Endothelial cell of umbilical vein (primary cell): ENCODE results near the gene KBTBD13.

Experiments
- GATA2 ChIP-seq: IDR thresholded peaks from 2 replicates; pipeline ENCODE4 v1.7.0; 2011; ENCODE audit warnings: low read depth, mild to moderate bottlenecking, moderate library complexity, mixed read lengths, low read length; ENCODE audit not compliant: insufficient read length, insufficient read depth
- POLR2A ChIP-seq: IDR thresholded peaks from 2 replicates; pipeline ENCODE4 v1.6.1; 2012; ENCODE audit warnings: low read depth, mild to moderate bottlenecking, control low read depth, low read length
- POLR2AphosphoS5 ChIP-seq: IDR thresholded peaks from 2 replicates; pipeline ENCODE4 v1.6.1; 2012; ENCODE audit warnings: low read depth, mild to moderate bottlenecking, control low read depth, low read length, moderate library complexity; ENCODE audit not compliant: insufficient read depth
- TF ChIP-seq, protein P1 (sequence below), 2 donors: IDR thresholded peaks; 1 replicate in 1 of 2; 2 replicates in 1 of 2; pipeline ENCODE4 v1.5.1; 2011; ENCODE audit warnings: low read length in 2 of 2, mild to moderate bottlenecking in 2 of 2, moderate library complexity in 2 of 2, control low read depth in 1 of 2, inconsistent platforms in 1 of 2, low read depth in 1 of 2; ENCODE audit not compliant: insufficient read depth in 1 of 2; ENCODE audit errors: extremely low read depth in 1 of 2

DNA sequence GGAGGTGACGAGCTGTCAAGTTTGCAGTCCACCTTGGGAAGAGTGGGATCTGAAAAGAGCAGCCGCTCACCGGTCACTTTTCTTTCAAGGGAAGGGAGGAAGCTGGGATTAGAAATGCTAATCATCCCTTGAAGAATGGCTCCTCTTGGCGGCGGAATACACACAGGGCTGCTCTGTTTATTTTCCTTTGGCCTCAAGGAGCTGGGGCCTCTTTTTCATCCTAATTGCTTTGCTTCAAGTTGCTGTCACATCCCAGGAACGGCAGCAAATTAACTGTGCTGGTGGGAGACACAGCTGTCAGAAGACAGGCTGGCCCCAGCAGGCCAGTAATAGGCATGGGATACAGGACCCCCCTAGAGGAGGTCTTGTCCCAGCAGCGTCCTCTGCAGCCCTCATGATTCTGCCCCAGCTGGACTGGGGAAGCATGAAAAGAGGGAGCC is 6.7 kb downstream of the KBTBD13 start:
- TF ChIP-seq, protein P1, sequence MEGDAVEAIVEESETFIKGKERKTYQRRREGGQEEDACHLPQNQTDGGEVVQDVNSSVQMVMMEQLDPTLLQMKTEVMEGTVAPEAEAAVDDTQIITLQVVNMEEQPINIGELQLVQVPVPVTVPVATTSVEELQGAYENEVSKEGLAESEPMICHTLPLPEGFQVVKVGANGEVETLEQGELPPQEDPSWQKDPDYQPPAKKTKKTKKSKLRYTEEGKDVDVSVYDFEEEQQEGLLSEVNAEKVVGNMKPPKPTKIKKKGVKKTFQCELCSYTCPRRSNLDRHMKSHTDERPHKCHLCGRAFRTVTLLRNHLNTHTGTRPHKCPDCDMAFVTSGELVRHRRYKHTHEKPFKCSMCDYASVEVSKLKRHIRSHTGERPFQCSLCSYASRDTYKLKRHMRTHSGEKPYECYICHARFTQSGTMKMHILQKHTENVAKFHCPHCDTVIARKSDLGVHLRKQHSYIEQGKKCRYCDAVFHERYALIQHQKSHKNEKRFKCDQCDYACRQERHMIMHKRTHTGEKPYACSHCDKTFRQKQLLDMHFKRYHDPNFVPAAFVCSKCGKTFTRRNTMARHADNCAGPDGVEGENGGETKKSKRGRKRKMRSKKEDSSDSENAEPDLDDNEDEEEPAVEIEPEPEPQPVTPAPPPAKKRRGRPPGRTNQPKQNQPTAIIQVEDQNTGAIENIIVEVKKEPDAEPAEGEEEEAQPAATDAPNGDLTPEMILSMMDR (IDR thresholded peaks at IDR 0.05; ENCODE audit: extremely low read depth in 1 of 2, insufficient read depth in 1 of 2, low read depth in 1 of 2, low read length in 2 of 2) = no peak
- TF ChIP-seq POLR2AphosphoS5 (no peak), POLR2A (no peak), GATA2 (no peak)
